HG03196 (cell line): Measurements from ENCODE around the gene XRCC2.

Experiments
- ATAC-seq: cut with Tn5 transposase; IDR thresholded peaks from one replicate; pipeline ENCODE4 v1.9.1; 2021; ENCODE audit not compliant: unreplicated experiment

The XRCC2 gene

DNA sequence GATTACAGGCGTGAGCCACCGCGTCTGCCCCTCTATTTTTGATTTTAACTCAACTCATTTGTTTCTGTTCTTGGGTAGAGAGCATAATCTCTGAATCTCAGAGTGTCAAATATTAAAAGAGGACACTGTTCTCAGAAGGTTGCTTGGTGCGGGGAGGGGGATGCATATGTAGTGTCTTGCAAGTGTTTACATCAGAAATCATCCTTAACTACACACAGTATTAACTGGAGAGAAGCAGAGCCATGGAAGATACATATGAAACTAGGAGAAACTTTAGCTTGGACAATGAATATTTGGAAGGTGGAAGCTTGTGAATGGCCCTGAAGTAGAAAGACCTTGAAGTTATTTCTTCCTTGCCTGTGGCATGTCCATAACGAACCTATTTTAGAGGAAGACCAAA, 57.5 kb downstream of the XRCC2 start:
- no peak for ATAC-seq

DNA sequence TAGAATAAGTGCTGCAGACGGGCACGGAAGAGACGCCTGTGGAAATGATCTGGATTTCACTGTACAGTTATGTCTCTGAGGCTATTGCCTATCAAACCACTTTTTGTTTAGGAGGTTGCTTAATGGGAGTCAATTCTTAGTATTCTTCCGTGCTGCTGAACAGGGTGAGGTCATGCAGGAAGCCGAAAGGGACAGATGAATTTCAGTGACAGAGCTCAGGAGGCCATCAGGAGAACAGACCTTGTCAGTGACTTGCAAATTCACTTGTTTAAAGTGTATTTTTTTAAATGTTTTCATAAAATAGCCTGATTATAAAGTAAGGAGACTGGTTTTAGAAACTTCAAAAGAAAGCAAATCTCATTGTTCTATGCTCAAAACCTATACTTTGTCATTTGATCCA, 58.9 kb downstream of the XRCC2 start:
- no peak for ATAC-seq

DNA sequence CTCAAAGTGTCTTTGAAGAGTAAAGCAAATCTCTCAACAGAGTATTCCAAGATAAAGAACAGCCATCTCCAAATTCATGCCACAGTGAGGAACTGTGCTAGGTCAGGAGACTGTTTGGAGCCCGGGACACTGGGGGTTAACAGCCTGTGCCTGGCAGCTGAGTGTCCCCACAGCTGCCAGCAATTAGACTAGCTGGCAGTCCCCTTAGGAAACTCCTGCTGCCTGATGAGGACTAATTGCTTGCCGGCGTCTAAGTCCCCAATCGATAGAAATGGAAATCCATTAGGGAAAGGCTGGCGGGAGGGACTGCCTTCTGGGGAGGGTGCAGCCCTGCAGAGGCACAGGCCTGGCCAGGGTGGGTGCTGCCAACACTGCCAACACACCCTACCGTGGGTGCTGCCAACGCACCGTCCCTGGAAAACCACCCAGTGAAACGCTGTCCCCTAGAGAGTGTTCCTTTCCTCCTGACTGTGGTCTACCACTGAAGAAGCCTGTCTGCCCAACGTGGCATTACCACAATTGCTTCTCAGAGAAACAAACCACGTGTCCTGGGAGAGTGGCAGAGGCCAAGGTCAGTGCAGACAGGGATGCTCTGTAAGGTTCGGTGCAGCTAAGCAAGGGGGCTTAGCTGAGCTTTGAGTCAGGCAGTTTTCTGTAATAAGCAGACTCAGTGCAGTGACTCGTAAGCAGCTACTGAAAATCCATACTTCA, 60.8 kb downstream of the XRCC2 start:
- no peak for ATAC-seq

DNA sequence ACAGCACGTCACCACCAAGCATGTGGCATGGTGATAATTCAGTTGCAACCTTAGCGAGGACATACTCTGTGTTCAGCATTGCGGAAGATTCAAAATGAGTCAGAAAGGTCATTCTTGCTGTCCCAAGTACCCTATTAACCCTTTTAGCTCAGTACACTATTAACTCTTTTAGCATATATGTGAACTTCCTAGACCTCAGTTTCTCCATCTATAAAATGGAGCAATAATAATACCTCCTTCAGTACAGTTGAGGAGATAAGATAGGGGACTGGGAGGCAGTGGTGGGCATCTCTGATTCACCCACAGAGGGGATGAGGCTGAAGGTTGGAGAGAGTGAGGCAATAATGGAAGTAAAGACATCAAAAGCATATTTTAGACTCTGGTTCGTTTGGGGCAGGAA, 67.3 kb downstream of the XRCC2 start:
- no peak for ATAC-seq

DNA sequence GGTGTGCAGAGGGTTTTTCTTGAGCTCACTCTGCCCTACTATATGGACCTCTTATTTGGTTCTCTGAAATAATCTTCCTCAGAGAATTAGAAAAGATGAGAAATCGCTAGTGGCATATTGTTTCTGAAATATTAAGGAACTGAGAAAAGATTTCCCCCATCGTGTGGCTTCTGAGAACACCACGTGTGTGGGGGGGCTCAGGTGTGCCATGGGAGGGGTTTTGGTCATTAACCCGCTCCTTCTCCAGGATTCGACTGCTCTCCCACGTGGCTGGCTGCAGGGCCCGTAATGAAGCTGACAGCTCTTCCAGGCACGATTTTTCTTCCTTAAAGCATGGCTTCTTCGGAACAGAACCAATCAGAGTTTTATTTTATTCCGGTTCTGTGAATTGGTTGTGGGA, 67.7 kb downstream of the XRCC2 start:
- no peak for ATAC-seq

DNA sequence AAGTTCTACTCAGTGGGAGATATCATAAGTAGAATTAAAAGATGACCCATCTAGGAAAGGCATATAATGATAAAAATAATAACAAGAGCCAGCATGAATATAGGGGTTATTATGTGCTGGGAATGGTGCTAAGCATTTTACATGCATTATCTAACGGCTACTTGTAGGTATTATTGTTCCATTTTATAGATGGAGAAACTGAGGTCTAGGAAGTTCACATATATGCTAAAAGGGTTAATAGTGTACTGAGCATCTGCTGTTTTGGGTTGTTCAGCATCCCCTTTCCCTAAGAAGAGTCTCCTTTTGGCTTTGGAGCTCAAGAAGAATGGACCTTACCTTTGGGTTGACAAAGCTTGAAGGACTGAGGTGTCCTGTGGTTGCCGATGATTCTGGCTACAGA, 68.9 kb downstream of the XRCC2 start:
- ATAC-seq = no peak

DNA sequence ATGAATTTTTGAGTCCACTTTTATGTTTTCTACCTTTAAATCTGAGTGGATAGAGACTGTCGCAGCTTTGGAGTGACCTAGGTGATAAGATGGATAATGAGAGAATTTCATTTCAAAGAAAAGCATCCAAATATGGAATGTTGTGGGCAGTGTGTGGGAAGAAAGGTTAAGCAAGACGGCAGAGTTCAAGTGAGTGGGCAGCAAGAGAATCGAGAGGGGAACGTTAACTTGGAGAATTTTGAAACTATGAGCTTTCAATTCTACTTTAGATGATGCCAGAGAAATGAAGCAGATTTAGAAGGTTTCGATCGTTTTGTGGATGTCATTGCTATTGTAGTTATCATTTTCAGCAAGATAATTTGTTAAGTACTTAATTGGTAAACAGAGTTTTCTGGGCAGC, 73.0 kb downstream of the XRCC2 start:
- ATAC-seq = no peak

DNA sequence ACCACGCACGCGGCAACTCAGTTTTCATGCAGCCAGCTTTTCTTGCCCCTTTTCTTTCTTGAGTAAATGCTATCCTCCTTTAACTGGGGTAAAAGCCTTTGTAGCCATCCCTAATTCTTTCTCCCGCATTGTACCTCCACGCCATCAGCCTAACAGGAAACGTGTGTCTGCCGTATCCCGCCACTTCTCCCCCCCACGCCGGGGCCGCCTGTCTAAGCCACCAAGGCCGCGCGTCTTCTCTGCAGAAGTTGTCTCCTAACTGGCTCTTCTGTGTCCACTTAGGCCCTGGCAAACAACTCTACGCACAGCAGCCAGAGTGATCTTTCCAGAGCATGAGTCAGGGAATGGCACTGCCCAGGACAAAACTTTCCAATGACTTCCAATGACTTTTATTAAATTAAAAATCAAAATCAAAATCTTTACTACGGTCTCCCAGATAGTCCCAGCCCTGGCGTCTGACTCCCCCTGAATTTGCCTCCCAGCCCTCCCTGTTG, 74.6 kb downstream of the XRCC2 start:
- no peak for ATAC-seq

DNA sequence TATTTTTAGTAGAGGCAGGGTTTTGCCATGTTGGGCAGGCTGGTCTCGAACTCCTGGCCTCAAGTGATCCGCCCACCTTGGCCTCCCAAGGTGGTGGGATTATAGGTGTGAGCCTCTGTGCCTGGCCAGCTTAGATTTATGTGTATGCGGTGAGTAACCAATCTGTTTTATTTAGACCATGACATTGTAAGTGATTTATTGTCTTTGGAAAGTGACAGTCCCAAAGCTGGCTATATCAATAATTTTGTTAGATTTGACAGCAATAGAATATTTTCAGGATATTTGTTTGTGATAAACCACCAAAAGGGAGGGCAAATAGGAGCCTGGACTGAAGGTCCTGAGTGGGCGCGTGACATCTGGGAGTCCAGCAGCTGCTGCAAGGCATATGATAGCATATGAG, 75.7 kb downstream of the XRCC2 start:
- no peak for ATAC-seq

DNA sequence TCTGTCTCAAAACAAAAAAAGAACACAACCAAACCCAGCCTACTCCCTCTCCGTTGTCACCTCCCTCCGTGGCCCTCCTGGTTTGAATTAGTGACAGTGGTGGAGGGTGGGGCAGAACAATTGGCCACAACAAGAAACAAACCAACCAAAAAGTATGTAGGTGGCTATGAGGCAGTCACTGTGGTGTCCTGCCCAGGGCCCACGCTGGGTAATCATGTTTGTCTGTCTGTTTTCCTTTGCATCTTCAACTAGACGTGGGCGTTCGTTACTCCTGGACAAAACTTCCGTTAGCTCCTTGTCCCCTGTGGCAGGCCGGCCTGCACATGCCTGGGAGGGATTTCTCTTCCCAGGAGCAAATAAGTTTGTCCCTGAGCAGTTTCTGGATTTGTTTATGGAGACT, 78.4 kb downstream of the XRCC2 start:
- ATAC-seq = no peak

DNA sequence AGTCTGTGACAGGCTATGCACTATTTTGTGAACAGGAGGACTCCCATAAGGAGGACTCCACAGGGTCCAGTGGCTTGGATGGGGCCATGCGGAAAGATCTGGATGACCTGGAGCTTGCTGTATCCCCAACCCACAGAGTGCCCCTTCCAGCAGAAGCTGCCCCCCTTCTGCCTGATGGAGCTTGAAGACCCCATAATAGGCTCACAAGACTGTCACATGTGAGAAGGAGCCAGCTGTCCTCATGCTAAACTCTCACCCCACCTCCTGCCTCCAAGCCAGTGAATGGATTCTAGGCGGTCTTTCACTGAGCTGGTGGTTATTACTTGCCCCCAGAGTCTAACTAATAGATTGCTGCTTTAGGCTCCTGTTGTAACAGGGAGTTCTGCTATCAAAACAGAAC, 79.1 kb downstream of the XRCC2 start:
- no peak for ATAC-seq
